OCI-LY3 (cell line): Measurements from ENCODE around the gene FBXO42.

Source experiments
- EZH2phosphoT487 ChIP-seq: fragments of 200-600 bp; shearing (Covaris generic); IDR thresholded peaks from 2 replicates; pipeline ENCODE4 v1.6.1; 2018; ENCODE audit warnings: antibody characterized with exemption, mixed run types, low read depth
- TF ChIP-seq, protein P1 (sequence below): fragments of 200-600, 300-600 bp; sonication (generic); IDR thresholded peaks from 2 replicates; pipeline ENCODE4 v1.5.1; 2014; ENCODE audit warnings: antibody characterized with exemption, low read length, low read depth

- TF ChIP-seq, protein P1, sequence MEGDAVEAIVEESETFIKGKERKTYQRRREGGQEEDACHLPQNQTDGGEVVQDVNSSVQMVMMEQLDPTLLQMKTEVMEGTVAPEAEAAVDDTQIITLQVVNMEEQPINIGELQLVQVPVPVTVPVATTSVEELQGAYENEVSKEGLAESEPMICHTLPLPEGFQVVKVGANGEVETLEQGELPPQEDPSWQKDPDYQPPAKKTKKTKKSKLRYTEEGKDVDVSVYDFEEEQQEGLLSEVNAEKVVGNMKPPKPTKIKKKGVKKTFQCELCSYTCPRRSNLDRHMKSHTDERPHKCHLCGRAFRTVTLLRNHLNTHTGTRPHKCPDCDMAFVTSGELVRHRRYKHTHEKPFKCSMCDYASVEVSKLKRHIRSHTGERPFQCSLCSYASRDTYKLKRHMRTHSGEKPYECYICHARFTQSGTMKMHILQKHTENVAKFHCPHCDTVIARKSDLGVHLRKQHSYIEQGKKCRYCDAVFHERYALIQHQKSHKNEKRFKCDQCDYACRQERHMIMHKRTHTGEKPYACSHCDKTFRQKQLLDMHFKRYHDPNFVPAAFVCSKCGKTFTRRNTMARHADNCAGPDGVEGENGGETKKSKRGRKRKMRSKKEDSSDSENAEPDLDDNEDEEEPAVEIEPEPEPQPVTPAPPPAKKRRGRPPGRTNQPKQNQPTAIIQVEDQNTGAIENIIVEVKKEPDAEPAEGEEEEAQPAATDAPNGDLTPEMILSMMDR, result no peak
- no peak for TF ChIP-seq EZH2phosphoT487
Measured at GRCh38 chr1:16212251-16212961, 139.9 kb downstream of the FBXO42 start, which contains the start of gene ARHGEF19.
